Prostate gland (tissue), 2 donors: ENCODE results near the gene IL12B.

Experiments
- POLR2A ChIP-seq: fragments of 450-650 bp; IDR thresholded peaks from one replicate; pipeline ENCODE4 v1.6.1; 2016; ENCODE audit warnings: antibody characterized with exemption, mild to moderate bottlenecking
- POLR2AphosphoS5 ChIP-seq: sonication (generic); formaldehyde crosslinking; IDR thresholded peaks from one replicate; pipeline ENCODE4 v1.6.1; 2017; ENCODE audit warnings: antibody characterized with exemption
- TF ChIP-seq, protein P1 (sequence below), 4 experiments: fragments of 200-600 bp in 2 of 4; fragments of 450-650 bp in 2 of 4; sonication (generic) in 2 of 4; IDR thresholded peaks; 1 replicate in 3 of 4; 2 replicates in 1 of 4; pipeline ENCODE4 v1.5.1; 2016 to 2019; ENCODE audit warnings: antibody characterized with exemption in 4 of 4, mild to moderate bottlenecking in 2 of 4, moderate library complexity in 2 of 4

DNA sequence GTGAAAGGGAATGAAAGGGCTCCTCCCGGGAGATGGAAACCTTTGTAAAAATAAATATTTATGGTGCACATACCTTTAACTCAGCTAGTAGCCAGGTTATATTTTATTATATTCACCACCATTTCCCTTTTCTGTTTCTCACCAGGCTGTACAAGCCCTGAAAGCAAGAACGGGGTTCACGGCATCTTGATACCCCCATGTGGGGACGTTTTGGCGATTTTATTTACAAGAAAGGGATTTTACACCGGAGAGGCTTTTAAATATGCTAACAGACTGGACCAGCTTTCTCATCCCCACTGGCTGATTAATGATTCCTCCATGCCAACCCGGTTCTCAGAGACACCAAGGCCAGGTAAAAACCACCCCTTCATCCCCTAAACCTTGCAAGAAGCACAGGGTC lies 19.2 kb downstream of the IL12B start:
- TF ChIP-seq POLR2AphosphoS5 (no peak), POLR2A (no peak)
- TF ChIP-seq, protein P1, sequence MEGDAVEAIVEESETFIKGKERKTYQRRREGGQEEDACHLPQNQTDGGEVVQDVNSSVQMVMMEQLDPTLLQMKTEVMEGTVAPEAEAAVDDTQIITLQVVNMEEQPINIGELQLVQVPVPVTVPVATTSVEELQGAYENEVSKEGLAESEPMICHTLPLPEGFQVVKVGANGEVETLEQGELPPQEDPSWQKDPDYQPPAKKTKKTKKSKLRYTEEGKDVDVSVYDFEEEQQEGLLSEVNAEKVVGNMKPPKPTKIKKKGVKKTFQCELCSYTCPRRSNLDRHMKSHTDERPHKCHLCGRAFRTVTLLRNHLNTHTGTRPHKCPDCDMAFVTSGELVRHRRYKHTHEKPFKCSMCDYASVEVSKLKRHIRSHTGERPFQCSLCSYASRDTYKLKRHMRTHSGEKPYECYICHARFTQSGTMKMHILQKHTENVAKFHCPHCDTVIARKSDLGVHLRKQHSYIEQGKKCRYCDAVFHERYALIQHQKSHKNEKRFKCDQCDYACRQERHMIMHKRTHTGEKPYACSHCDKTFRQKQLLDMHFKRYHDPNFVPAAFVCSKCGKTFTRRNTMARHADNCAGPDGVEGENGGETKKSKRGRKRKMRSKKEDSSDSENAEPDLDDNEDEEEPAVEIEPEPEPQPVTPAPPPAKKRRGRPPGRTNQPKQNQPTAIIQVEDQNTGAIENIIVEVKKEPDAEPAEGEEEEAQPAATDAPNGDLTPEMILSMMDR (IDR thresholded peaks at IDR 0.05): no peak
